Natural killer cell (primary cell): ENCODE data around the gene PVALEF. TPM values are rescaled to one million over a fixed set of nuclear protein-coding genes. Genes with fewer than 3 reads are reported as not detected.

Experiments
- ATAC-seq, 3 donors: fragments of 150-1000 bp in 2 of 3; fragments of 200-7000 bp in 1 of 3; cut with Tn5 transposase; 1 replicate in 1 of 3; 2 replicates in 2 of 3; pipeline ENCODE4 v1.10.0; 2021; ENCODE audit warnings: mild to moderate bottlenecking in 2 of 3, moderate library complexity in 2 of 3
- DNase-seq, 2 donors: peaks; one replicate each; pipeline versions ENCODE4 v3.0.0 to v3.0.0-alpha.2; 2013 to 2021; ENCODE audit warnings: mixed read lengths in 1 of 2
- H3K27ac ChIP-seq: one replicate; pipeline ENCODE4 v1.5.1; 2013; ENCODE audit warnings: mild to moderate bottlenecking, low read length
- H3K27me3 ChIP-seq: one replicate; pipeline ENCODE4 v1.6.1; 2013; ENCODE audit warnings: low read length; ENCODE audit not compliant: control insufficient read depth, insufficient read depth
- H3K36me3 ChIP-seq: one replicate; pipeline ENCODE4 v1.6.1; 2013; ENCODE audit warnings: low read length; ENCODE audit not compliant: control insufficient read depth, insufficient read depth
- H3K4me1 ChIP-seq: one replicate; pipeline ENCODE4 v1.6.1; 2013; ENCODE audit warnings: low read length; ENCODE audit not compliant: control insufficient read depth, insufficient read depth
- H3K4me3 ChIP-seq: one replicate; pipeline ENCODE4 v1.5.1; 2013; ENCODE audit warnings: low read length
- H3K9me3 ChIP-seq: one replicate; pipeline ENCODE4 v1.6.1; 2013; ENCODE audit warnings: low read length; ENCODE audit not compliant: control insufficient read depth, insufficient read depth
- H3K27ac Mint-ChIP-seq, 2 donors: one replicate each; pipeline ENCODE4 v1.8.0; 2022; ENCODE audit warnings: mild to moderate bottlenecking in 2 of 2, mixed read lengths in 2 of 2, moderate library complexity in 1 of 2
- H3K27me3 Mint-ChIP-seq, 2 donors: one replicate each; pipeline ENCODE4 v1.8.0; 2022; ENCODE audit warnings: low read depth in 2 of 2, mixed read lengths in 2 of 2
- H3K36me3 Mint-ChIP-seq: one replicate; pipeline ENCODE4 v1.8.0; 2022; ENCODE audit warnings: mixed read lengths
- H3K4me1 Mint-ChIP-seq, 2 donors: one replicate each; pipeline ENCODE4 v1.8.0; 2022; ENCODE audit warnings: mixed read lengths in 2 of 2
- H3K4me3 Mint-ChIP-seq: one replicate; pipeline ENCODE4 v1.8.0; 2022; ENCODE audit warnings: mild to moderate bottlenecking, moderate library complexity, mixed read lengths
- H3K9me3 Mint-ChIP-seq, 2 donors: one replicate each; pipeline ENCODE4 v1.8.0; 2022; ENCODE audit warnings: mixed read lengths in 2 of 2
- WGBS: methylation state at CpG from one replicate; pipeline ENCODE4 v1.1.7; 2013; ENCODE audit warnings: missing lambda C conversion rate; ENCODE audit not compliant: insufficient coverage; 5-methylcytosine and 5-hydroxymethylcytosine counted together
- intact Hi-C: fragments of 100-400 bp; cut with micrococcal nuclease; formaldehyde crosslinking; loops from one replicate; pipeline ENCODE4 v1.14.2; 2022
- total RNA-seq, 4 donors: library from RNA; stranded (reverse); fragments of 120-200 nt in 1 of 4; gene quantifications; one replicate each; pipeline versions ENCODE4 v1.2.3 to v1.2.4, GENCODE V29; 2013 to 2022
- TF ChIP-seq, protein P1 (sequence below): fragments of 200-600 bp; IDR thresholded peaks from one replicate; pipeline ENCODE4 v1.8.0; 2022; ENCODE audit warnings: antibody characterized with exemption

The PVALEF gene
- total RNA-seq, 3 donors from 2014 or later (not counting 1 experiment from before 2014, with no cell fraction given) = not detected

DNA sequence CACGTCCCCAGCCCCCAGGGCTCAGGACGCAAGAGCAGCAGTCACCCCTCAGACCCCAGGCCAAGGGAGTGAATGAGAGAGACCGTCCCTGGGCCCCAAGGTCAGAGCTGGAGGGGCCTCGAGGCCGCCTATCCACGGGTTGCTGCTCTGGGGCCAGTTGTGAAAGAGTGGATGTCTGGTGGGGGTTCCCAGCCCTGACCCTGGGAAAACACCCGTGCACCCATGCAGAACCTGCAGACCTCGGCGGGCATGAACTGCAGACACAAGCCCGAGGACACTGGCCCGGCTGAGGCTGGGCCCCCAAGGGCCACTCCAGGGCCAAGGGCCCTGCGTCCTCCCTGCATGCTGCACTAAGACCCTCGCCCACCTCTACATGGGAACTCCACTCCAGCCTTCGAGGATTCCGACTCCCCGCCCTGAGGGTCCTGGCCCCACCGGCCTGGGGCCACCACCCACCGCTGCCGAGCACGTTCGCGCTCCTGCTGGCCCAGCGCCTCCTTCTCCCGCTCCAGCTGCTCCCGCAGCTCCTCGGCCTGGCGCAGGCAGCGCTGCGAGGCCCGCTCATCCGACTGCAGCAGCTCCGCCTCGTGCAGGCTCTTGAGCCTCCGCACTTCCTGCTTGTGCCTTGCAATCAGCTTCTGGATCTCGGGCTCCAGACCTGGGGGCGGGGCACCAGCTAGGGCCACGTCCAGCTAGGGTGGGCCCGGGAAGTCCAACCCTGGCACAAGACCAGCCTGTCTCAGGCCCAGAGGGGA, 28.3 kb downstream of the PVALEF start:
- Histone ChIP-seq H3K27me3 (no peaks in the 10 kb centered on the region), H3K4me3 (no peak overlapping the region), H3K27ac (no peak overlapping the region), H3K36me3 (no peaks in the 10 kb centered on the region), H3K9me3 (no peaks in the 10 kb centered on the region), H3K4me1 (no peaks in the 10 kb centered on the region)
- TF ChIP-seq, protein P1, sequence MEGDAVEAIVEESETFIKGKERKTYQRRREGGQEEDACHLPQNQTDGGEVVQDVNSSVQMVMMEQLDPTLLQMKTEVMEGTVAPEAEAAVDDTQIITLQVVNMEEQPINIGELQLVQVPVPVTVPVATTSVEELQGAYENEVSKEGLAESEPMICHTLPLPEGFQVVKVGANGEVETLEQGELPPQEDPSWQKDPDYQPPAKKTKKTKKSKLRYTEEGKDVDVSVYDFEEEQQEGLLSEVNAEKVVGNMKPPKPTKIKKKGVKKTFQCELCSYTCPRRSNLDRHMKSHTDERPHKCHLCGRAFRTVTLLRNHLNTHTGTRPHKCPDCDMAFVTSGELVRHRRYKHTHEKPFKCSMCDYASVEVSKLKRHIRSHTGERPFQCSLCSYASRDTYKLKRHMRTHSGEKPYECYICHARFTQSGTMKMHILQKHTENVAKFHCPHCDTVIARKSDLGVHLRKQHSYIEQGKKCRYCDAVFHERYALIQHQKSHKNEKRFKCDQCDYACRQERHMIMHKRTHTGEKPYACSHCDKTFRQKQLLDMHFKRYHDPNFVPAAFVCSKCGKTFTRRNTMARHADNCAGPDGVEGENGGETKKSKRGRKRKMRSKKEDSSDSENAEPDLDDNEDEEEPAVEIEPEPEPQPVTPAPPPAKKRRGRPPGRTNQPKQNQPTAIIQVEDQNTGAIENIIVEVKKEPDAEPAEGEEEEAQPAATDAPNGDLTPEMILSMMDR = no peak
- Mint-ChIP-seq H3K9me3 (no peaks in the 10 kb centered on the region), H3K27ac (no peak overlapping the region), H3K36me3 (no peaks in the 10 kb centered on the region), H3K4me1 (no peaks in the 10 kb centered on the region), H3K4me3 (no peak overlapping the region), H3K27me3 (no peaks in the 10 kb centered on the region)
- DNase-seq (no peak), ATAC-seq (no peak)
- intact Hi-C loops = no loop called here
- WGBS = 95% methylated on average over 38 of the region's 38 CpGs

DNA sequence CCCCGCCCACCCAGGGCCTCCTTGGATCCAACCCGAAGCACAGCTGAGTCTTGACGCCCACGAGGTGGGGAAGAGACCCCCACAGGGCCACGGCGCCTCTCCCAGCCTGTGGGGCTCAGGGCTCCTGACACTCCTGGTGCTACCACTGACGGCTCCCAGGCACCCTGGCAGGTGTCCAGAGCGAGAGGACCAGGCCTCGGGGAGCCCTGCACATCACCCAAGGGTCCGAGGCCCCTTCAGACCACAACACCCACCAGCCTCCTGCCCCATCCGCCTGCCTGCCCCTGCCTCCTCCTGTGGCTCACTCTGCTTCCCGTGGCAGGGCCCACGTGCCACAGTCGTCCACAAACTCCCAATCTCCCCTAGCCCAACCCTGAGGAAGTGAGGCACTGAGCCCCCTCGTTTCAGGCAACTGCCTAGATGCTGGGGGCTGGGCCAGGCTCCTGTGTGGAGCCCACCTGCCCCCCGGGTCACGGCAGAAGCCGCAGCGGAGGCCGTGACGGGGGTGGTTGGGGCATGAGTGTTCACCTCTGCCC, 29.0 kb downstream of the PVALEF start:
- Mint-ChIP-seq H3K9me3 (no peaks in the 10 kb centered on the region), H3K27ac (no peak overlapping the region), H3K27me3 (no peaks in the 10 kb centered on the region), H3K4me3 (no peak overlapping the region), H3K36me3 (no peaks in the 10 kb centered on the region), H3K4me1 (no peaks in the 10 kb centered on the region)
- Histone ChIP-seq H3K36me3 (no peaks in the 10 kb centered on the region), H3K9me3 (no peaks in the 10 kb centered on the region), H3K27ac (no peak overlapping the region), H3K27me3 (no peaks in the 10 kb centered on the region), H3K4me1 (no peaks in the 10 kb centered on the region), H3K4me3 (no peak overlapping the region)
- WGBS = 96% methylated on average over 21 of the region's 21 CpGs
- intact Hi-C loops = no loop called here
- ATAC-seq (no peak), DNase-seq (no peak)
- TF ChIP-seq, protein P1 = no peak

DNA sequence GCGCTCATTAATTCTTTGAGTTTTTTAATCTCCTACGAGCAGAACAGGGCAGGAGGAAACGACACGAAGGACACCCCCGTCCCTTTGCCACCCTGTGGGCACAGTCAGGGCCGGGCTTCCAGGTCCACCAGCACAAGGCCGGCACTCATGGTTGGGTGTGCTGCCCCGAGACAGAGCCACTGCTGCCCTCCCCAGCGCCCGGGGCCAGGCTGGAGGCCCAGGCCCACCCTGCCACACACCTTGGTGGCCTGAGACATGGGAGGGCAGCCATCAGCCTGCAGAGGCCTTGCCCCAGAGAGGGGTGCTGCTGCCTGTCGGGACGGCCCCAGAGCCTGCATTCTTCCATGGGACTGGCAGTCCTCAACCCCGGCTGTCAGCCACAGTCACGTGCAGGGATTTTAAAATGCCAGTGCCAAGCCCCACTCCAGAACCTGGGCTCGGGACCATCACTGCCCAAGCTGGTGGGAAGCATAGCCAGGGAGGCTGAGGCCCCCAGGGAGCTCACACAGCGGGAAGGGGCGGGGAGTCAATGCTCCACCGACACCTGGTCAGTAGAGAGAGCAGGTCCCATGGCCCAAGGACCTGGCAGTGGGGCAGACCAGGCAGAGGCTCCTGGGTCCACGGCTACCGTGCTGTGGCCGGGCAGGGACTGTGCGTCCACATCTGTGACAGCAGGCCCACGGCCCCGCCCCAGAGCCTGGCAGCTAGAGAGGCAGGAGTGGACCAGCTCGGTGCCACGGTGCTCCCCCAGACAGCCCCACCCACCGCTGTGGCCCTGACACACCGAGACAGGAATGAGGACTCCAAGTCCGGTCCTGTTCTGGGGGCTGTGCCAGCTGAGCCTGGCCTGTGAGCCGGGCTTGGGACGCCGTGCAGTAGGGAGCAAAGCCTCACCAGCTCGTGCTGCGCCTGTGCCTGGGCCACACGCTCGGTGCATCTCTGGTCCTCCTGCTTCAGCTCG, 29.9 kb downstream of the PVALEF start:
- Histone ChIP-seq H3K27me3 (no peaks in the 10 kb centered on the region), H3K36me3 (no peaks in the 10 kb centered on the region), H3K9me3 (no peaks in the 10 kb centered on the region), H3K4me1 (no peaks in the 10 kb centered on the region), H3K27ac (no peak overlapping the region), H3K4me3 (no peak overlapping the region)
- ATAC-seq (no peak), DNase-seq (no peak)
- Mint-ChIP-seq H3K36me3 (no peaks in the 10 kb centered on the region), H3K4me3 (no peak overlapping the region), H3K27ac (no peak overlapping the region), H3K9me3 (no peaks in the 10 kb centered on the region), H3K27me3 (no peaks in the 10 kb centered on the region), H3K4me1 (no peaks in the 10 kb centered on the region)
- 98% methylated on average over 37 of the region's 37 CpGs for WGBS
- intact Hi-C loops = no loop called here
- TF ChIP-seq, protein P1 = no peak
